GM18907 (cell line): Measurements from ENCODE around the gene NUP133.
"Not testable (repeated sequence)": the region's sequence is repeated elsewhere in the genome, so short reads cannot be mapped to it uniquely, and the experiment has no call there.

Experiments
- ATAC-seq: cut with Tn5 transposase; IDR thresholded peaks from one replicate; pipeline ENCODE4 v1.9.1; 2021; ENCODE audit warnings: mild to moderate bottlenecking, moderate library complexity; ENCODE audit not compliant: unreplicated experiment

NUP133 gene

GRCh38 chr1:229509576-229509975 lies 1.4 kb upstream of the NUP133 start:
- no peak for ATAC-seq

GRCh38 chr1:229508823-229509337 lies 739 bp upstream of the NUP133 start:
- ATAC-seq: no peak

GRCh38 chr1:229507502-229507901 lies 639 bp downstream of the NUP133 start:
- ATAC-seq: no peak

GRCh38 chr1:229506633-229507032 lies 1.5 kb downstream of the NUP133 start:
- ATAC-seq: no peak

GRCh38 chr1:229495782-229496181 lies 12.4 kb downstream of the NUP133 start:
- no peak for ATAC-seq

- ATAC-seq: no peak
Observed at GRCh38 chr1:229487181-229487580, 21.0 kb downstream of the NUP133 start.

- ATAC-seq: no peak
Observed at GRCh38 chr1:229485318-229485717, 22.8 kb downstream of the NUP133 start.

GRCh38 chr1:229482511-229482910 lies 25.6 kb downstream of the NUP133 start:
- ATAC-seq: no peak

GRCh38 chr1:229480495-229480894 lies 27.6 kb downstream of the NUP133 start:
- peak; percentile 40 for ATAC-seq

- ATAC-seq: peak; percentile 64
Observed at GRCh38 chr1:229479660-229480399, 28.3 kb downstream of the NUP133 start.

GRCh38 chr1:229478852-229479251 lies 29.3 kb downstream of the NUP133 start:
- ATAC-seq: peak; percentile 74

GRCh38 chr1:229475859-229476258 lies 32.3 kb downstream of the NUP133 start:
- ATAC-seq: not testable (repeated sequence)

GRCh38 chr1:229474509-229474908 lies 33.6 kb downstream of the NUP133 start:
- no peak for ATAC-seq

- ATAC-seq: no peak
Observed at GRCh38 chr1:229471175-229471574, 37.0 kb downstream of the NUP133 start.

GRCh38 chr1:229470406-229471043 lies 37.6 kb downstream of the NUP133 start:
- no peak for ATAC-seq

- no peak for ATAC-seq
Observed at GRCh38 chr1:229466887-229467286, 41.3 kb downstream of the NUP133 start.

- ATAC-seq: no peak
Observed at GRCh38 chr1:229464672-229465071, 43.5 kb downstream of the NUP133 start.

GRCh38 chr1:229461032-229461668 lies 47.0 kb downstream of the NUP133 start:
- ATAC-seq: no peak

GRCh38 chr1:229459815-229460214 lies 48.3 kb downstream of the NUP133 start:
- no peak for ATAC-seq

GRCh38 chr1:229457436-229457835 lies 50.7 kb downstream of the NUP133 start:
- ATAC-seq: no peak

- no peak for ATAC-seq
Observed at GRCh38 chr1:229456016-229456415, 52.1 kb downstream of the NUP133 start.

- no peak for ATAC-seq
Observed at GRCh38 chr1:229454056-229454455, 54.1 kb downstream of the NUP133 start.
